Measurements from ENCODE around the gene XYLT1. TPM values are rescaled to one million over a fixed set of nuclear protein-coding genes. Genes with fewer than 3 reads are reported as not detected.

Gene XYLT1
- total RNA-seq, 1 experiment from 2014 or later = 14.5 TPM

DNA sequence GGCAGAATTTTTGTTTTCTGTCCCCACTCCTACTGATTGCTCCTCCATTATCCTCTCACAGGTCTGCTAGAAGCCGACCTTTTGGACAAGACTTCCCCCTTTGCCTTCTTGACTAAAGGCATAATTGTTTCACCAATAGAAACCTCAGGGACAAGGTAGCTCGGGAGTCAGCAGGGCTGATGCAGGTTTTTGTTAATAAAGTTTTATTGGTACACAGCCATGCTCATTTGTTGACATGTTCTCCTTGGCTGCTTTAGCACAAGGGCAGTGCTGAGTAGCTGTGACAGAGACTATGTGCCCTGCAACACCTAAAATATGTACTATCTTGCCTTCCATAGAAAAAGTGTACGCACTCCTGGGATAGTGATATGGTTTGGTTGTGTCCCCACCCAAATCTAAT lies 271.6 kb downstream of the XYLT1 start:
- no peak overlapping the region for H3K56ac ChIP-seq (ENCODE audit: insufficient read length, low read depth, low read length)
- H3K79me1 ChIP-seq (ENCODE audit: insufficient read depth, low read depth, low read length, poor library complexity, severe bottlenecking) = no peaks in the 10 kb centered on the region
- no peak overlapping the region for H2AK5ac ChIP-seq (ENCODE audit: insufficient read length, low read length)
- H2BK12ac ChIP-seq (ENCODE audit: insufficient read length, low read depth, low read length) = no peak overlapping the region
- no peak overlapping the region for H2BK120ac ChIP-seq (ENCODE audit: low read depth, low read length, poor library complexity, severe bottlenecking)
- H3K9me3 ChIP-seq (ENCODE audit: control insufficient read depth, low read depth, low read length) = no peaks in the 10 kb centered on the region
- no peak overlapping the region for H3K14ac ChIP-seq (ENCODE audit: insufficient read depth, low read length)
- no peak overlapping the region for H4K8ac ChIP-seq (replicated peaks; ENCODE audit: insufficient read length, low read depth, low read length)
- no peak overlapping the region for H2BK15ac ChIP-seq (ENCODE audit: low read depth, low read length)
- no peaks in the 10 kb centered on the region for H3K79me2 ChIP-seq (ENCODE audit: insufficient read depth, low read length)
- H2BK20ac ChIP-seq (ENCODE audit: low read depth, low read length, poor library complexity, severe bottlenecking) = no peak overlapping the region
- no peaks in the 10 kb centered on the region for H3K9me3 Mint-ChIP-seq
- no peak overlapping the region for H3K23ac ChIP-seq (ENCODE audit: insufficient read length, low read depth, low read length)
- no peak for DNase-seq
- H3K4me1 Mint-ChIP-seq = peaks cover 3 to 4% of the 10 kb centered on the region in 2 experiments; a peak in 3 of 4 replicates
- H3K27ac Mint-ChIP-seq = no peak overlapping the region
- no peak overlapping the region for H3K9ac ChIP-seq (ENCODE audit: extremely low read depth, insufficient read length, low read length)
- no peaks in the 10 kb centered on the region for H3K27me3 Mint-ChIP-seq (ENCODE audit: low read depth)
- TF ChIP-seq, protein P1, sequence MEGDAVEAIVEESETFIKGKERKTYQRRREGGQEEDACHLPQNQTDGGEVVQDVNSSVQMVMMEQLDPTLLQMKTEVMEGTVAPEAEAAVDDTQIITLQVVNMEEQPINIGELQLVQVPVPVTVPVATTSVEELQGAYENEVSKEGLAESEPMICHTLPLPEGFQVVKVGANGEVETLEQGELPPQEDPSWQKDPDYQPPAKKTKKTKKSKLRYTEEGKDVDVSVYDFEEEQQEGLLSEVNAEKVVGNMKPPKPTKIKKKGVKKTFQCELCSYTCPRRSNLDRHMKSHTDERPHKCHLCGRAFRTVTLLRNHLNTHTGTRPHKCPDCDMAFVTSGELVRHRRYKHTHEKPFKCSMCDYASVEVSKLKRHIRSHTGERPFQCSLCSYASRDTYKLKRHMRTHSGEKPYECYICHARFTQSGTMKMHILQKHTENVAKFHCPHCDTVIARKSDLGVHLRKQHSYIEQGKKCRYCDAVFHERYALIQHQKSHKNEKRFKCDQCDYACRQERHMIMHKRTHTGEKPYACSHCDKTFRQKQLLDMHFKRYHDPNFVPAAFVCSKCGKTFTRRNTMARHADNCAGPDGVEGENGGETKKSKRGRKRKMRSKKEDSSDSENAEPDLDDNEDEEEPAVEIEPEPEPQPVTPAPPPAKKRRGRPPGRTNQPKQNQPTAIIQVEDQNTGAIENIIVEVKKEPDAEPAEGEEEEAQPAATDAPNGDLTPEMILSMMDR (conservative IDR thresholded peaks at IDR 0.05) = no peak
- no peak overlapping the region for H3K27ac ChIP-seq (ENCODE audit: insufficient read length, low read depth, low read length)
- H3T11ph ChIP-seq (ENCODE audit: low read length) = no peak overlapping the region
- H3K36me3 Mint-ChIP-seq (ENCODE audit: insufficient read depth in 1 of 3, low read depth in 3 of 3) = peaks cover 6 to 20% (median 17%) of the 10 kb centered on the region in 3 experiments; a peak in 5 of 7 replicates
- H2AFZ ChIP-seq (ENCODE audit: low read length) = no peak overlapping the region
- H3K4me1 ChIP-seq (ENCODE audit: insufficient read depth, low read length) = no peaks in the 10 kb centered on the region
- no CpG with 5 or more reads among the region's 3 CpGs for WGBS (ENCODE audit: extremely low coverage, insufficient read length, low lambda C conversion rate)
- H3K4me2 ChIP-seq (ENCODE audit: insufficient read depth, insufficient read length, low read length) = no peak overlapping the region
- H3K4ac ChIP-seq (ENCODE audit: low read depth, low read length) = no peak overlapping the region
- no peak overlapping the region for H4K91ac ChIP-seq (ENCODE audit: insufficient read length, low read depth, low read length)
- no peak overlapping the region for H2BK5ac ChIP-seq (ENCODE audit: insufficient read length, low read length)
- H4K20me1 ChIP-seq (ENCODE audit: control insufficient read depth, insufficient read depth, insufficient read length) = no peaks in the 10 kb centered on the region
- H3K18ac ChIP-seq (ENCODE audit: insufficient read length, low read depth, low read length) = no peak overlapping the region
- no peak overlapping the region for H4K5ac ChIP-seq (ENCODE audit: insufficient read length, low read depth, low read length)
- H3K23me2 ChIP-seq (ENCODE audit: insufficient read length, low read depth, low read length, poor library complexity, severe bottlenecking) = no peaks in the 10 kb centered on the region
- no peak overlapping the region for H3K4me3 Mint-ChIP-seq
- H3K27me3 ChIP-seq (ENCODE audit: insufficient read depth, low read length) = no peaks in the 10 kb centered on the region

Measured in H9 (cell line).